Ovary (tissue), 9 donors: ENCODE data around the gene DDHD1. TPM values are rescaled to one million over a fixed set of nuclear protein-coding genes. Genes with fewer than 3 reads are reported as not detected.

Source experiments
- DNase-seq, 5 donors: peaks; one replicate each; pipeline ENCODE4 v3.0.0-alpha.2; 2019 to 2020
- H3K27ac ChIP-seq, 2 donors: fragments of 200-600 bp; one replicate each; pipeline versions ENCODE4 v1.5.1 to v1.8.0; 2019 to 2022
- H3K27me3 ChIP-seq: fragments of 200-600 bp; one replicate; pipeline ENCODE4 v1.8.0; 2022
- H3K36me3 ChIP-seq: fragments of 200-600 bp; sonication (generic); one replicate; pipeline ENCODE4 v1.5.1; 2019
- H3K4me1 ChIP-seq: one replicate; pipeline ENCODE4 v1.8.1; 2013; ENCODE audit warnings: mild to moderate bottlenecking, moderate library complexity; ENCODE audit not compliant: insufficient read depth
- H3K4me3 ChIP-seq: fragments of 200-600 bp; sonication (generic); one replicate; pipeline ENCODE4 v1.5.1; 2017
- H3K9me3 ChIP-seq, 2 donors: fragments of 200-600 bp in 1 of 2; sonication (generic) in 1 of 2; one replicate each; pipeline versions ENCODE4 v1.5.1 to v1.8.1; 2013 to 2019; ENCODE audit warnings: mild to moderate bottlenecking in 1 of 2, moderate library complexity in 1 of 2
- CTCF ChIP-seq, 3 donors: fragments of 450-650 bp in 2 of 3; fragments of 200-600 bp in 1 of 3; IDR thresholded peaks; one replicate each; pipeline versions ENCODE4 v1.5.1 to v1.8.0; 2016 to 2022; ENCODE audit warnings: antibody characterized with exemption in 3 of 3, mild to moderate bottlenecking in 1 of 3
- EP300 ChIP-seq: sonication (generic); formaldehyde crosslinking; IDR thresholded peaks from one replicate; pipeline ENCODE4 v1.6.1; 2017; ENCODE audit warnings: antibody characterized with exemption
- POLR2A ChIP-seq: fragments of 450-650 bp; IDR thresholded peaks from one replicate; pipeline ENCODE4 v1.6.1; 2017; ENCODE audit warnings: antibody characterized with exemption, mild to moderate bottlenecking, moderate library complexity
- WGBS, 3 donors: extraction: QIAGEN DNeasy Blood & Tissue Kit in 1 of 3; methylation state at CpG; one replicate each; pipeline versions ENCODE4 v1.1.5 to v1.1.7; 2013 to 2017; 5-methylcytosine and 5-hydroxymethylcytosine counted together
- intact Hi-C, 4 donors: fragments of 100-400 bp; cut with DNase I; formaldehyde crosslinking; loops; one replicate each; pipeline versions ENCODE4 v1.11.0 to v1.15.1; 2022 to 2023
- polyA plus RNA-seq, 2 donors: library from polyadenylated mRNA; stranded (reverse); fragments of 200-250 nt in 1 of 2; fragments of 350-450 nt in 1 of 2; fragmentation: Illumina TruSeq in 1 of 2; extraction: RNeasy Lipid Tissue Mini Kit (QIAGEN cat#74804) in 1 of 2; gene quantifications; one replicate each; pipeline ENCODE4 v1.2.3, GENCODE V29; 2013 to 2014
- total RNA-seq, 7 donors: library from RNA; depleted of rRNA in 2 of 7; stranded (reverse); fragments of >200 nt in 2 of 7; fragmentation: NEBNext Ultra II Directional in 3 of 7; extraction: Animal tissue kit (Norgen Biotek cat#: 25700) in 3 of 7; gene quantifications; one replicate each; pipeline versions ENCODE4 v1.1.0 to v1.2.4, GENCODE V29; 2016 to 2023
- donor health status: DM: no; HTN: no; CAD: no; lungs with moderate emphysema.
- donor health status: DM: no; HTN: no; CAD: no.
- donor health status: Bipolar disorder and iron deficiency.
- donor health status: DM: yes; HTN: yes; CAD: no.
- donor health status: DM: no; HTN: no; CAD: no.
- donor health status: DM: yes; HTN: yes; CAD: no.

The DDHD1 gene
- total and polyA plus RNA-seq, 9 donors: 4.6 to 21.9 (median 18.8) TPM

- Histone ChIP-seq H3K4me1 (no peaks in the 10 kb centered on the region), H3K27ac (no peak overlapping the region), H3K27me3 (no peaks in the 10 kb centered on the region), H3K9me3 (no peaks in the 10 kb centered on the region), H3K4me3 (no peak overlapping the region), H3K36me3 (no peaks in the 10 kb centered on the region)
- DNase-seq: no peak
- intact Hi-C loops: no loop called here
- TF ChIP-seq EP300 (no peak), CTCF (IDR thresholded peaks at IDR 0.05) (no peak)
- 0 to 64% (median 32%) methylated on average over 1 of the region's 1 CpG for WGBS, 3 donors
Measured at GRCh38 chr14:53027041-53027440, 126.1 kb downstream of the DDHD1 start.

- TF ChIP-seq EP300 (no peak), CTCF (IDR thresholded peaks at IDR 0.05) (no peak), POLR2A (no peak)
- Histone ChIP-seq H3K4me1 (no peaks in the 10 kb centered on the region), H3K9me3 (no peaks in the 10 kb centered on the region), H3K4me3 (no peak overlapping the region), H3K36me3 (no peaks in the 10 kb centered on the region), H3K27ac (no peak overlapping the region), H3K27me3 (no peaks in the 10 kb centered on the region)
- intact Hi-C loops: no loop called here
- no peak for DNase-seq
- 96 to 99% (median 97%) methylated on average over 3 of the region's 3 CpGs for WGBS, 3 donors
Measured at GRCh38 chr14:53023325-53023724, 129.8 kb downstream of the DDHD1 start.

GRCh38 chr14:53022593-53022992, 130.5 kb downstream of the DDHD1 start:
- H3K36me3 ChIP-seq: no peaks in the 10 kb centered on the region
- H3K27ac ChIP-seq: no peak overlapping the region
- no peaks in the 10 kb centered on the region for H3K27me3 ChIP-seq
- DNase-seq: no peak
- WGBS, 3 donors: 50 to 70% (median 51%) methylated on average over 3 of the region's 3 CpGs
- no peaks in the 10 kb centered on the region for H3K4me1 ChIP-seq
- intact Hi-C loops: no loop called here
- H3K9me3 ChIP-seq: no peaks in the 10 kb centered on the region
- TF ChIP-seq EP300 (no peak), POLR2A (no peak), CTCF (IDR thresholded peaks at IDR 0.05) (no peak)
- H3K4me3 ChIP-seq: no peak overlapping the region

- Histone ChIP-seq H3K36me3 (no peaks in the 10 kb centered on the region), H3K27ac (no peak overlapping the region), H3K27me3 (no peaks in the 10 kb centered on the region), H3K9me3 (no peaks in the 10 kb centered on the region), H3K4me1 (no peaks in the 10 kb centered on the region), H3K4me3 (no peak overlapping the region)
- DNase-seq: no peak
- no peak for TF ChIP-seq CTCF (IDR thresholded peaks at IDR 0.05)
- no peak for TF ChIP-seq EP300
- TF ChIP-seq POLR2A: no peak
- WGBS, 3 donors: 82 to 87% (median 83%) methylated on average over 5 of the region's 5 CpGs
- intact Hi-C loops: no loop called here
Measured at GRCh38 chr14:53020193-53020932, 132.8 kb downstream of the DDHD1 start.
